C4-2B (cell line): ENCODE results near the gene KRTAP9-4.
"Not testable (repeated sequence)": the region's sequence is repeated elsewhere in the genome, so short reads cannot be mapped to it uniquely, and the experiment has no call there.

Experiments used
- CTCF ChIP-seq: fragments of 450-650 bp; conservative IDR thresholded peaks from 2 replicates; pipeline ENCODE4 v1.5.1; 2017; ENCODE audit warnings: mild to moderate bottlenecking
- ZFX ChIP-seq: fragments of 450-650 bp; IDR thresholded peaks from 2 replicates; pipeline ENCODE4 v1.6.1; 2017

- TF ChIP-seq CTCF, ZFX: not testable (repeated sequence)
Measured at GRCh38 chr17:41246995-41247787, 2.3 kb upstream of the KRTAP9-4 start.
